GM23338 (cell line): ENCODE results near the gene SLC36A4. TPM values are rescaled to one million over a fixed set of nuclear protein-coding genes. Genes with fewer than 3 reads are reported as not detected.
"Not testable (repeated sequence)": the region's sequence is repeated elsewhere in the genome, so short reads cannot be mapped to it uniquely, and the experiment has no call there.

Experiments used
- ATAC-seq: fragments of 200-7000 bp; cut with Tn5 transposase; 3 replicates; pipeline ENCODE4 v1.9.1; 2020
- DNase-seq: peaks from one replicate; pipeline ENCODE4 v3.0.0-alpha.2; 2015; ENCODE audit warnings: low spot score
- H2AFZ ChIP-seq: fragments of 200-600 bp; sonication (generic); 2 replicates; pipeline ENCODE4 v1.8.0; 2016; ENCODE audit warnings: antibody characterized with exemption, mild to moderate bottlenecking, moderate library complexity
- H3F3A ChIP-seq: fragments of 200-600 bp; sonication (generic); replicated peaks from 2 replicates; pipeline ENCODE4 v1.8.0; 2017; ENCODE audit warnings: antibody characterized with exemption, mixed run types, low read depth
- H3K27ac ChIP-seq: fragments of 200-600 bp; sonication (generic); 2 replicates; pipeline ENCODE4 v1.6.1; 2016; ENCODE audit warnings: low read depth
- H3K27me3 ChIP-seq: fragments of 200-600 bp; sonication (generic); 2 replicates; pipeline ENCODE4 v1.8.0; 2016; ENCODE audit warnings: mild to moderate bottlenecking, mixed run types, moderate library complexity; ENCODE audit not compliant: insufficient read depth
- H3K36me3 ChIP-seq: fragments of 200-600 bp; sonication (generic); 2 replicates; pipeline ENCODE4 v1.8.0; 2016; ENCODE audit warnings: mild to moderate bottlenecking; ENCODE audit not compliant: insufficient read depth
- H3K4me1 ChIP-seq: fragments of 200-600 bp; sonication (generic); 2 replicates; pipeline ENCODE4 v1.8.0; 2016; ENCODE audit warnings: mild to moderate bottlenecking, moderate library complexity; ENCODE audit not compliant: insufficient read depth
- H3K4me2 ChIP-seq: fragments of 200-600 bp; sonication (generic); 2 replicates; pipeline ENCODE4 v1.7.1; 2017; ENCODE audit warnings: mixed run types
- H3K4me3 ChIP-seq: fragments of 200-600 bp; sonication (generic); 2 replicates; pipeline ENCODE4 v1.6.1; 2016; ENCODE audit warnings: mixed run types
- H3K79me2 ChIP-seq: fragments of 200-600 bp; sonication (generic); replicated peaks from 2 replicates; pipeline ENCODE4 v1.8.0; 2017; ENCODE audit warnings: mild to moderate bottlenecking; ENCODE audit not compliant: insufficient read depth
- H3K9me2 ChIP-seq: fragments of 200-600 bp; sonication (generic); 2 replicates; pipeline ENCODE4 v1.8.0; 2017; ENCODE audit not compliant: insufficient read depth
- H4K20me1 ChIP-seq: fragments of 200-600 bp; sonication (generic); replicated peaks from 2 replicates; pipeline ENCODE4 v1.8.0; 2017; ENCODE audit warnings: mild to moderate bottlenecking; ENCODE audit not compliant: insufficient read depth
- H3K27ac Mint-ChIP-seq: 2 replicates; pipeline ENCODE4 v1.8.0; 2020; ENCODE audit warnings: inconsistent platforms, mild to moderate bottlenecking, moderate library complexity, mixed read lengths
- H3K27me3 Mint-ChIP-seq: 3 replicates; pipeline ENCODE4 v1.8.0; 2022; ENCODE audit warnings: low read depth, mild to moderate bottlenecking, moderate library complexity, mixed read lengths, inconsistent platforms; ENCODE audit not compliant: insufficient read depth, poor library complexity
- H3K36me3 Mint-ChIP-seq: 3 replicates; pipeline ENCODE4 v1.8.0; 2021; ENCODE audit warnings: low read depth, mild to moderate bottlenecking, inconsistent platforms, moderate library complexity, mixed read lengths
- H3K4me1 Mint-ChIP-seq: 3 replicates; pipeline ENCODE4 v1.8.0; 2020; ENCODE audit warnings: mild to moderate bottlenecking, inconsistent platforms, mixed read lengths
- H3K4me3 Mint-ChIP-seq: 3 replicates; pipeline ENCODE4 v1.8.0; 2021; ENCODE audit warnings: moderate library complexity, mild to moderate bottlenecking, inconsistent platforms, mixed read lengths
- H3K9me3 Mint-ChIP-seq: 3 replicates; pipeline ENCODE4 v1.8.0; 2020; ENCODE audit warnings: moderate library complexity, mild to moderate bottlenecking, inconsistent platforms, mixed read lengths
- EZH2 ChIP-seq: fragments of 200-600 bp; sonication (generic); IDR thresholded peaks from one replicate; pipeline ENCODE4 v1.8.0; 2017; ENCODE audit warnings: antibody characterized with exemption, mild to moderate bottlenecking, low read depth; ENCODE audit not compliant: unreplicated experiment
- polyA plus RNA-seq: library from polyadenylated mRNA; unstranded; fragments of >200 nt; fragmentation: Nextera tagmentation; extraction: Ambion mirVana; gene quantifications from 2 replicates; pipeline ENCODE4 v1.2.1, GENCODE V29; 2016
- total RNA-seq: library from RNA; depleted of rRNA; stranded (reverse); fragments of >200 nt; shearing (Covaris generic); gene quantifications from 2 replicates; pipeline ENCODE4 v1.2.3, GENCODE V29; 2014
- TF ChIP-seq, protein P1 (sequence below): fragments of 250-450 bp; sonication (Bioruptor Pico); IDR thresholded peaks from 2 replicates; pipeline ENCODE4 v1.5.0; 2020; ENCODE audit warnings: mild to moderate bottlenecking, moderate library complexity
- TF ChIP-seq, protein P2 (sequence below), 2 experiments: fragments of 200-600 bp in 1 of 2; sonication (generic) in 1 of 2; conservative IDR thresholded peaks; 2 replicates each; pipeline versions ENCODE4 v1.5.1 to v1.6.1; 2016 to 2017; ENCODE audit warnings: antibody characterized with exemption in 2 of 2, low read depth in 2 of 2, mild to moderate bottlenecking in 2 of 2, moderate library complexity in 1 of 2
- TF ChIP-seq, protein P3 (sequence below): IDR thresholded peaks from 2 replicates; pipeline ENCODE4 v1.6.1; 2016; ENCODE audit warnings: antibody characterized with exemption

Gene SLC36A4
- total and polyA plus RNA-seq, 2 experiments from 2014 or later = 24.9 to 34.6 TPM

DNA sequence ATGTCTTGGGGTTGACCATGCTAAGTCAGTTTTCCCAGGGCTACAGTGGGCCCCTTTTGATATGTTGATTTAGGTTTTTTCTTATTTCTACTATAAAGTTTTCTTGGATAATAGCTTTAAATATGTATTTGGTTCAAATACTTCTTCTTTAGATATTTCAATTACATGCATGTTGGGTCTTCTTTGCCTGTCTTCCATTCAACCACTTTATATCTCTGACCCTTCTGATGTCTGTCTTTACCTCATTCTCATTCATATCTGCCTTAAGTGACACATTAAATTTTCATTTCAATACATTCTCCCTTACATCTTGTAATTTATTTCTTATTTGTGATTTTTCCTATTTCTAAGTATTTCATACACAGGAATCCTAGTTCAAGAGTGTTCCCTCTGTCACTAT, 10.5 kb downstream of the SLC36A4 start (continued):
- TF ChIP-seq, protein P1, sequence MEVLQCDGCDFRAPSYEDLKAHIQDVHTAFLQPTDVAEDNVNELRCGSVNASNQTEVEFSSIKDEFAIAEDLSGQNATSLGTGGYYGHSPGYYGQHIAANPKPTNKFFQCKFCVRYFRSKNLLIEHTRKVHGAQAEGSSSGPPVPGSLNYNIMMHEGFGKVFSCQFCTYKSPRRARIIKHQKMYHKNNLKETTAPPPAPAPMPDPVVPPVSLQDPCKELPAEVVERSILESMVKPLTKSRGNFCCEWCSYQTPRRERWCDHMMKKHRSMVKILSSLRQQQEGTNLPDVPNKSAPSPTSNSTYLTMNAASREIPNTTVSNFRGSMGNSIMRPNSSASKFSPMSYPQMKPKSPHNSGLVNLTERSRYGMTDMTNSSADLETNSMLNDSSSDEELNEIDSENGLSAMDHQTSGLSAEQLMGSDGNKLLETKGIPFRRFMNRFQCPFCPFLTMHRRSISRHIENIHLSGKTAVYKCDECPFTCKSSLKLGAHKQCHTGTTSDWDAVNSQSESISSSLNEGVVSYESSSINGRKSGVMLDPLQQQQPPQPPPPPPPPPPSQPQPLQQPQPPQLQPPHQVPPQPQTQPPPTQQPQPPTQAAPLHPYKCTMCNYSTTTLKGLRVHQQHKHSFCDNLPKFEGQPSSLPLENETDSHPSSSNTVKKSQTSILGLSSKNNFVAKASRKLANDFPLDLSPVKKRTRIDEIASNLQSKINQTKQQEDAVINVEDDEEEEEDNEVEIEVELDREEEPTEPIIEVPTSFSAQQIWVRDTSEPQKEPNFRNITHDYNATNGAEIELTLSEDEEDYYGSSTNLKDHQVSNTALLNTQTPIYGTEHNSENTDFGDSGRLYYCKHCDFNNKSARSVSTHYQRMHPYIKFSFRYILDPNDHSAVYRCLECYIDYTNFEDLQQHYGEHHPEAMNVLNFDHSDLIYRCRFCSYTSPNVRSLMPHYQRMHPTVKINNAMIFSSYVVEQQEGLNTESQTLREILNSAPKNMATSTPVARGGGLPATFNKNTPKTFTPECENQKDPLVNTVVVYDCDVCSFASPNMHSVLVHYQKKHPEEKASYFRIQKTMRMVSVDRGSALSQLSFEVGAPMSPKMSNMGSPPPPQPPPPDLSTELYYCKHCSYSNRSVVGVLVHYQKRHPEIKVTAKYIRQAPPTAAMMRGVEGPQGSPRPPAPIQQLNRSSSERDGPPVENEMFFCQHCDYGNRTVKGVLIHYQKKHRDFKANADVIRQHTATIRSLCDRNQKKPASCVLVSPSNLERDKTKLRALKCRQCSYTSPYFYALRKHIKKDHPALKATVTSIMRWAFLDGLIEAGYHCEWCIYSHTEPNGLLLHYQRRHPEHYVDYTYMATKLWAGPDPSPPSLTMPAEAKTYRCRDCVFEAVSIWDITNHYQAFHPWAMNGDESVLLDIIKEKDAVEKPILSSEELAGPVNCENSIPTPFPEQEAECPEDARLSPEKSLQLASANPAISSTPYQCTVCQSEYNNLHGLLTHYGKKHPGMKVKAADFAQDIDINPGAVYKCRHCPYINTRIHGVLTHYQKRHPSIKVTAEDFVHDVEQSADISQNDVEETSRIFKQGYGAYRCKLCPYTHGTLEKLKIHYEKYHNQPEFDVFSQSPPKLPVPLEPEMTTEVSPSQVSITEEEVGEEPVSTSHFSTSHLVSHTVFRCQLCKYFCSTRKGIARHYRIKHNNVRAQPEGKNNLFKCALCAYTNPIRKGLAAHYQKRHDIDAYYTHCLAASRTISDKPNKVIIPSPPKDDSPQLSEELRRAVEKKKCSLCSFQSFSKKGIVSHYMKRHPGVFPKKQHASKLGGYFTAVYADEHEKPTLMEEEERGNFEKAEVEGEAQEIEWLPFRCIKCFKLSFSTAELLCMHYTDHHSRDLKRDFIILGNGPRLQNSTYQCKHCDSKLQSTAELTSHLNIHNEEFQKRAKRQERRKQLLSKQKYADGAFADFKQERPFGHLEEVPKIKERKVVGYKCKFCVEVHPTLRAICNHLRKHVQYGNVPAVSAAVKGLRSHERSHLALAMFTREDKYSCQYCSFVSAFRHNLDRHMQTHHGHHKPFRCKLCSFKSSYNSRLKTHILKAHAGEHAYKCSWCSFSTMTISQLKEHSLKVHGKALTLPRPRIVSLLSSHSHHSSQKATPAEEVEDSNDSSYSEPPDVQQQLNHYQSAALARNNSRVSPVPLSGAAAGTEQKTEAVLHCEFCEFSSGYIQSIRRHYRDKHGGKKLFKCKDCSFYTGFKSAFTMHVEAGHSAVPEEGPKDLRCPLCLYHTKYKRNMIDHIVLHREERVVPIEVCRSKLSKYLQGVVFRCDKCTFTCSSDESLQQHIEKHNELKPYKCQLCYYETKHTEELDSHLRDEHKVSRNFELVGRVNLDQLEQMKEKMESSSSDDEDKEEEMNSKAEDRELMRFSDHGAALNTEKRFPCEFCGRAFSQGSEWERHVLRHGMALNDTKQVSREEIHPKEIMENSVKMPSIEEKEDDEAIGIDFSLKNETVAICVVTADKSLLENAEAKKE (CRISPR knock-in tag) = no peak

DNA sequence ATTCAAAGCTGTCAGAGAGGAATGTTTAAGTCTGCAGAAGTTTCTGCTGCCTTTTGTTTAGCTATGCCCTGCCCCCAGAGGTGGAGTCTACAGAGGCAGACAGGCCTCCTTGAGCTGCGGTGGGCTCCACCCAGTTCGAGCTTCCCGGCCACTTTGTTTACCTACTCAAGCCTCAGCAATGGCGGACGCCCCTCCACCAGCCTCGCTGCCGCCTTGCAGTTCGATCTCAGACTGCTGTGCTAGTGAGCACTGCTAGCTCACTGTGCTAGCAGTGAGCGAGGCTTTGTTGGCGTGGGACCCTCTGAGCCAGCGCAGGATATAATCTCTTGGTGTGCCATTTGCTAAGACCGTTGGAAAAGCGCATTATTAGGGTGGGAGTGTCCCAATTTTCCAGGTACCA, 19.9 kb downstream of the SLC36A4 start:
- H3K79me2 ChIP-seq, H3K27ac Mint-ChIP-seq, H3K27me3 ChIP-seq, H3K4me1 ChIP-seq, H3K4me2 ChIP-seq, H3K27ac ChIP-seq, H4K20me1 ChIP-seq, H3K4me3 Mint-ChIP-seq, H3F3A ChIP-seq, DNase-seq, H3K4me1 Mint-ChIP-seq, H3K4me3 ChIP-seq, ATAC-seq, H3K27me3 Mint-ChIP-seq, H2AFZ ChIP-seq, H3K9me2 ChIP-seq: not testable (repeated sequence)
- Mint-ChIP-seq H3K36me3 (peaks cover 52% of the 10 kb centered on the region), H3K9me3 (peaks cover 28% of the 10 kb centered on the region)
- peaks cover 21% of the 10 kb centered on the region; the same call in 1 of the 2 replicates for H3K36me3 ChIP-seq

DNA sequence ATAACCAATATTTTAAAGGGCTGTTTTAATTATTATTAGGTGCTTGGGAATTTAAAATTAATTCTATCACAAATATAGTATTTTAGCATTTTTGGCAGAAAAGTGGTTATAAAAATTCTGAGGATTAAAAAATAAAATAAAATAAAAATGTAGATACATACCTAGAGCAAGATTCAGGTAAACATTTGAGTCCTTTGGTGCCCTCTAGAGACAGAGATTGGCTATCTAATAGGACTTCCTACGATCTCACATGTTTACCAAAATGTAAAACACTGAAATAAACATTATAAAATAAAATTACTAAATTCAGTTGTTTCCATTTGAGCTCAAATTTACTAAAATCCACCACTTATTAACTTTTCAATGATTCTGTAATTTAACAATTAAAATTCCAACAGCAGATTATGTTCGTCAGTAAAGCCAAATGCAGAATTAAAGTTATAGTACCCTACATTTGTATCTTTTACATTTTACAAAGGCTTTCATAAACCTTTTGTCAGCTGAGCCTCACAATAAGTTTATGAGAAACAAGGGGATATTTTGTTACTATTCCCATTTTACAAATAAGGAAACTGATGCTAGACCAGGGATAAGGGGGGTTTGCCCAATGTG, 27.7 kb downstream of the SLC36A4 start:
- Histone ChIP-seq H3K27me3 (no peaks in the 10 kb centered on the region), H3K9me2 (no peaks in the 10 kb centered on the region), H2AFZ (no peak overlapping the region), H3F3A (no peaks in the 10 kb centered on the region), H3K27ac (no peak overlapping the region), H3K79me2 (no peaks in the 10 kb centered on the region), H3K4me3 (no peak overlapping the region), H3K36me3 (no peaks in the 10 kb centered on the region), H3K4me2 (no peak overlapping the region), H3K4me1 (no peaks in the 10 kb centered on the region), H4K20me1 (no peaks in the 10 kb centered on the region)
- H3K4me3 Mint-ChIP-seq = no peak overlapping the region
- no peaks in the 10 kb centered on the region for H3K4me1 Mint-ChIP-seq
- ATAC-seq = peak; percentile 41; the same call in 1 of the 3 replicates
- H3K36me3 Mint-ChIP-seq = no peaks in the 10 kb centered on the region; the same call in 2 of the 3 replicates
- no peaks in the 10 kb centered on the region for H3K27me3 Mint-ChIP-seq
- TF ChIP-seq, protein P2, sequence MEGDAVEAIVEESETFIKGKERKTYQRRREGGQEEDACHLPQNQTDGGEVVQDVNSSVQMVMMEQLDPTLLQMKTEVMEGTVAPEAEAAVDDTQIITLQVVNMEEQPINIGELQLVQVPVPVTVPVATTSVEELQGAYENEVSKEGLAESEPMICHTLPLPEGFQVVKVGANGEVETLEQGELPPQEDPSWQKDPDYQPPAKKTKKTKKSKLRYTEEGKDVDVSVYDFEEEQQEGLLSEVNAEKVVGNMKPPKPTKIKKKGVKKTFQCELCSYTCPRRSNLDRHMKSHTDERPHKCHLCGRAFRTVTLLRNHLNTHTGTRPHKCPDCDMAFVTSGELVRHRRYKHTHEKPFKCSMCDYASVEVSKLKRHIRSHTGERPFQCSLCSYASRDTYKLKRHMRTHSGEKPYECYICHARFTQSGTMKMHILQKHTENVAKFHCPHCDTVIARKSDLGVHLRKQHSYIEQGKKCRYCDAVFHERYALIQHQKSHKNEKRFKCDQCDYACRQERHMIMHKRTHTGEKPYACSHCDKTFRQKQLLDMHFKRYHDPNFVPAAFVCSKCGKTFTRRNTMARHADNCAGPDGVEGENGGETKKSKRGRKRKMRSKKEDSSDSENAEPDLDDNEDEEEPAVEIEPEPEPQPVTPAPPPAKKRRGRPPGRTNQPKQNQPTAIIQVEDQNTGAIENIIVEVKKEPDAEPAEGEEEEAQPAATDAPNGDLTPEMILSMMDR (conservative IDR thresholded peaks at IDR 0.05; ENCODE audit: low read depth in 2 of 2) = peak; percentile 56 to 69
- TF ChIP-seq, protein P3, sequence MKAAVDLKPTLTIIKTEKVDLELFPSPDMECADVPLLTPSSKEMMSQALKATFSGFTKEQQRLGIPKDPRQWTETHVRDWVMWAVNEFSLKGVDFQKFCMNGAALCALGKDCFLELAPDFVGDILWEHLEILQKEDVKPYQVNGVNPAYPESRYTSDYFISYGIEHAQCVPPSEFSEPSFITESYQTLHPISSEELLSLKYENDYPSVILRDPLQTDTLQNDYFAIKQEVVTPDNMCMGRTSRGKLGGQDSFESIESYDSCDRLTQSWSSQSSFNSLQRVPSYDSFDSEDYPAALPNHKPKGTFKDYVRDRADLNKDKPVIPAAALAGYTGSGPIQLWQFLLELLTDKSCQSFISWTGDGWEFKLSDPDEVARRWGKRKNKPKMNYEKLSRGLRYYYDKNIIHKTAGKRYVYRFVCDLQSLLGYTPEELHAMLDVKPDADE = no peak
- no peak for TF ChIP-seq EZH2
- no peak overlapping the region for H3K27ac Mint-ChIP-seq
- no peaks in the 10 kb centered on the region for H3K9me3 Mint-ChIP-seq
- DNase-seq = peak; percentile 69
